IMR-90 (cell line): ENCODE data around the gene MSI2. TPM values are rescaled to one million over a fixed set of nuclear protein-coding genes. Genes with fewer than 3 reads are reported as not detected.

Source experiments
- ATAC-seq: fragments of 200-7000 bp; cut with Tn5 transposase; 2 replicates; pipeline ENCODE4 v1.9.1; 2020; ENCODE audit warnings: low read depth, mild to moderate bottlenecking, moderate library complexity
- BruUV-seq: library from RNA; stranded (reverse); fragments of 400-500 nt; replicated peaks from 2 replicates; lab custom pipeline; 2021; lab: Mats Ljungman, UMichigan
- CTCF ChIA-PET: fragments of 300-600 bp; formaldehyde crosslinking; extraction: SDS; loops from one replicate; lab custom pipeline; 2021; ENCODE audit warnings: antibody characterized with exemption; lab: Yijun Ruan, JAX
- POLR2A ChIA-PET: fragments of 300-600 bp; sonication (Branson Sonifier 250); formaldehyde crosslinking; loops from one replicate; lab custom pipeline; 2022; ENCODE audit warnings: antibody characterized with exemption; ENCODE audit not compliant: unreplicated experiment; lab: Charles Lee
- DNase-seq: peaks from one replicate; pipeline ENCODE4 v3.0.0; 2013
- H2AFZ ChIP-seq: replicated peaks from 2 replicates; pipeline ENCODE3; 2013; ENCODE audit warnings: low read length, mild to moderate bottlenecking; ENCODE audit not compliant: poor library complexity
- H2AK5ac ChIP-seq: 2 replicates; pipeline ENCODE4 v1.6.1; 2013; ENCODE audit warnings: low read depth, low read length, inconsistent platforms
- H2AK9ac ChIP-seq: replicated peaks from 2 replicates; pipeline ENCODE3; 2013; ENCODE audit warnings: mild to moderate bottlenecking, low read depth, low read length, moderate library complexity; ENCODE audit not compliant: poor library complexity
- H2BK120ac ChIP-seq: 2 replicates; pipeline ENCODE4 v1.6.1; 2013; ENCODE audit warnings: low read depth, low read length, inconsistent platforms
- H2BK15ac ChIP-seq: 3 replicates; pipeline ENCODE4 v1.6.1; 2013; ENCODE audit warnings: low read depth, low read length, inconsistent platforms
- H2BK20ac ChIP-seq: 2 replicates; pipeline ENCODE4 v1.6.1; 2013; ENCODE audit warnings: low read depth, mild to moderate bottlenecking, inconsistent platforms, low read length, moderate library complexity
- H2BK5ac ChIP-seq: 2 replicates; pipeline ENCODE4 v1.6.1; 2013; ENCODE audit warnings: mild to moderate bottlenecking, low read depth, low read length, inconsistent platforms; ENCODE audit not compliant: poor library complexity, severe bottlenecking
- H3K14ac ChIP-seq: replicated peaks from 2 replicates; pipeline ENCODE4 v1.6.1; 2013; ENCODE audit warnings: low read depth, low read length, inconsistent platforms
- H3K18ac ChIP-seq: 2 replicates; pipeline ENCODE4 v1.6.1; 2013; ENCODE audit warnings: low read depth, low read length, control low read depth
- H3K23ac ChIP-seq: 2 replicates; pipeline ENCODE4 v1.6.1; 2013; ENCODE audit warnings: low read depth, low read length, inconsistent platforms
- H3K27ac ChIP-seq: 2 replicates; pipeline ENCODE4 v1.5.1; 2013; ENCODE audit warnings: mild to moderate bottlenecking, control low read depth, low read length; ENCODE audit not compliant: insufficient read depth
- H3K27me3 ChIP-seq: 2 replicates; pipeline ENCODE4 v1.6.1; 2013; ENCODE audit warnings: low read length; ENCODE audit not compliant: control insufficient read depth, insufficient read depth
- H3K36me3 ChIP-seq: 2 replicates; pipeline ENCODE4 v1.6.1; 2013; ENCODE audit warnings: low read length, mixed read lengths; ENCODE audit not compliant: control insufficient read depth, insufficient read depth
- H3K4ac ChIP-seq: 2 replicates; pipeline ENCODE4 v1.6.1; 2013; ENCODE audit warnings: low read depth, low read length, inconsistent platforms
- H3K4me1 ChIP-seq: 2 replicates; pipeline ENCODE4 v1.6.1; 2013; ENCODE audit warnings: low read length, mixed read lengths; ENCODE audit not compliant: control insufficient read depth, insufficient read depth
- H3K4me2 ChIP-seq: 2 replicates; pipeline ENCODE4 v1.6.1; 2013; ENCODE audit warnings: low read depth, mild to moderate bottlenecking, control low read depth, low read length, moderate library complexity
- H3K4me3 ChIP-seq: 2 replicates; pipeline ENCODE4 v1.5.1; 2013; ENCODE audit warnings: low read depth, mild to moderate bottlenecking, control low read depth, low read length, moderate library complexity; ENCODE audit not compliant: insufficient read depth
- H3K56ac ChIP-seq: 2 replicates; pipeline ENCODE4 v1.6.1; 2013; ENCODE audit warnings: low read length, inconsistent platforms; ENCODE audit not compliant: insufficient read depth; ENCODE audit errors: extremely low read depth
- H3K79me1 ChIP-seq, 2 experiments: 2 replicates each; pipeline ENCODE4 v1.6.1; 2013; ENCODE audit warnings: low read length in 2 of 2, inconsistent platforms in 1 of 2, low read depth in 1 of 2
- H3K9ac ChIP-seq: 2 replicates; pipeline ENCODE4 v1.6.1; 2013; ENCODE audit warnings: low read depth, low read length, control low read depth
- H3K9me1 ChIP-seq: 2 replicates; pipeline ENCODE4 v1.6.1; 2013; ENCODE audit warnings: low read length, inconsistent platforms; ENCODE audit not compliant: insufficient read depth
- H3K9me3 ChIP-seq: 2 replicates; pipeline ENCODE4 v1.6.1; 2013; ENCODE audit warnings: low read length; ENCODE audit not compliant: control insufficient read depth, insufficient read depth
- H4K20me1 ChIP-seq: 2 replicates; pipeline ENCODE4 v1.6.1; 2013; ENCODE audit warnings: low read length, inconsistent platforms; ENCODE audit not compliant: insufficient read depth
- H4K5ac ChIP-seq: 2 replicates; pipeline ENCODE4 v1.6.1; 2013; ENCODE audit warnings: mild to moderate bottlenecking, low read depth, low read length, control low read depth
- H4K8ac ChIP-seq, 2 experiments: 2 replicates each; pipeline ENCODE4 v1.6.1; 2013; ENCODE audit warnings: low read depth in 2 of 2, low read length in 2 of 2, control low read depth in 1 of 2, inconsistent platforms in 1 of 2
- H4K91ac ChIP-seq: 2 replicates; pipeline ENCODE4 v1.6.1; 2013; ENCODE audit warnings: low read depth, low read length, inconsistent platforms; ENCODE audit not compliant: insufficient read depth
- BHLHE40 ChIP-seq: fragments of 150-350 bp; IDR thresholded peaks from 2 replicates; pipeline ENCODE4 v1.6.1; 2016; ENCODE audit warnings: mild to moderate bottlenecking, low read depth, low read length
- NFE2L2 ChIP-seq: fragments of 150-350 bp; IDR thresholded peaks from 2 replicates; pipeline ENCODE4 v1.6.1; 2016; ENCODE audit warnings: low read depth, mild to moderate bottlenecking, low read length
- POLR2A ChIP-seq: IDR thresholded peaks from 2 replicates; pipeline ENCODE4 v1.6.1; 2012; ENCODE audit warnings: mild to moderate bottlenecking, low read depth, low read length
- SMC3 ChIP-seq: fragments of 150-350 bp; IDR thresholded peaks from 2 replicates; pipeline ENCODE4 v1.6.1; 2016; ENCODE audit warnings: low read depth, mild to moderate bottlenecking, antibody characterized with exemption, low read length, moderate library complexity
- WGBS, 2 experiments: methylation state at CpG; one replicate each; pipeline versions ENCODE4 v1.1.5 to v1.1.7; 2013; ENCODE audit warnings: missing lambda C conversion rate in 2 of 2; ENCODE audit not compliant: insufficient read length in 1 of 2; ENCODE audit errors: extremely low coverage in 2 of 2; 5-methylcytosine and 5-hydroxymethylcytosine counted together
- dilution Hi-C: fragments of 300-500 bp; cut with HindIII; formaldehyde crosslinking; loops from one replicate; pipeline ENCODE4 v1.14.3; 2018; ENCODE audit warnings: low sequenced_read_pairs; ENCODE audit not compliant: unreplicated experiment
- in situ Hi-C: fragments of 300-500 bp; cut with MboI; formaldehyde crosslinking; loops from 3 replicates; pipeline ENCODE4 v1.14.3; 2019; ENCODE audit warnings: low sequenced_read_pairs, inconsistent platforms, mixed read lengths
- intact Hi-C: fragments of 100-400 bp; cut with micrococcal nuclease; formaldehyde crosslinking; loops from 2 replicates; pipeline ENCODE4 v1.10.0; 2022
- polyA plus RNA-seq, 3 experiments: library from polyadenylated mRNA; depleted of rRNA; stranded (reverse); fragments of >200 nt; gene quantifications; 2 replicates each; pipeline ENCODE4 v1.2.3, GENCODE V29; 2012; ENCODE audit warnings: low replicate concordance in 1 of 3
- total RNA-seq: library from RNA; depleted of rRNA; stranded (reverse); fragments of >200 nt; gene quantifications from 2 replicates; pipeline ENCODE4 v1.2.3, GENCODE V29; 2012

The MSI2 gene
- total and polyA plus RNA-seq, 2 of the 4 experiments (the other 2 are of a cell fraction), result 13.0 to 16.0 TPM

DNA sequence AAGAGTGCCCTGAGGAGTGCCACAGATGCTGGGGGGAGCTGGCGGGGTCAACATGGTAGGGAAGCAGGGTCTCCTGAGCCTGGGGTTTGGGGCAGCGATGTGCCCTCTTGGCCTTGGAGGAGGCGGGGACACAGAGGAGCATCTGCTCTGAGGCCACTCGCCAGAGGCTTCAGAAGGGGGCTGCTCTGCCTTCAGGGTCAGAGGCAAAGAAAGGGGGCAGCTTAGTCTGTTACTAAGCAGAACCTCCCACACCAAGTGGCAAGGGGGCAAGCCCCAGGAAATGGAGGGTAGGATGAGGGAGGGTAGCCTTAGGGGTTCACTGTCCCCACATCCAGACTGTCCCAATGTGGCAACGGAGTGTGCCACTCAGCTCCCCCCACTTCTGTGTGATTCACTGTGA is 470.5 kb downstream of the MSI2 start:
- WGBS, 2 experiments, result no CpG with 5 or more reads among the region's 5 CpGs
- no peak overlapping the region for H3K9ac ChIP-seq
- ChIA-PET POLR2A (no interaction called here), CTCF (no interaction called here)
- no peak for ATAC-seq
- no peaks in the 10 kb centered on the region for H3K79me1 ChIP-seq
- no peak for TF ChIP-seq NFE2L2
- no peak for TF ChIP-seq POLR2A
- no peak for TF ChIP-seq SMC3
- no peak for TF ChIP-seq BHLHE40
- no TSS peak for BruUV-seq
- H2BK15ac ChIP-seq, result no peak overlapping the region
- no peaks in the 10 kb centered on the region for H3K4me1 ChIP-seq
- H3K27ac ChIP-seq, result no peak overlapping the region
- H2BK20ac ChIP-seq, result no peak overlapping the region
- peaks cover 33% of the 10 kb centered on the region for H3K27me3 ChIP-seq
- no peaks in the 10 kb centered on the region for H3K9me1 ChIP-seq
- H3K14ac ChIP-seq, result no peak overlapping the region
- no peak overlapping the region for H2AK5ac ChIP-seq
- no peak overlapping the region for H4K5ac ChIP-seq
- dilution Hi-C loops, result no loop called here
- H3K9me3 ChIP-seq, result no peaks in the 10 kb centered on the region
- H4K8ac ChIP-seq, result no peak overlapping the region
- no peak overlapping the region for H3K4me3 ChIP-seq
- H3K23ac ChIP-seq, result no peak overlapping the region
- no peak for DNase-seq
- no peak overlapping the region for H3K4ac ChIP-seq
- no peak overlapping the region for H2AK9ac ChIP-seq
- H4K91ac ChIP-seq, result no peak overlapping the region
- no peaks in the 10 kb centered on the region for H3K36me3 ChIP-seq
- no peak overlapping the region for H3K4me2 ChIP-seq
- no peak overlapping the region for H3K18ac ChIP-seq
- no peak overlapping the region for H3K56ac ChIP-seq
- in situ Hi-C loops, result no loop called here
- H4K20me1 ChIP-seq, result no peaks in the 10 kb centered on the region
- no peak overlapping the region for H2BK5ac ChIP-seq
- H2AFZ ChIP-seq, result no peak overlapping the region
- no peak overlapping the region for H2BK120ac ChIP-seq
- intact Hi-C loops, result no loop called here
